HCT116 (cell line): ENCODE measurements around the gene PREP. TPM values are rescaled to one million over a fixed set of nuclear protein-coding genes. Genes with fewer than 3 reads are reported as not detected.

ENCODE experiments used
- ATAC-seq: fragments of 200-7000 bp; cut with Tn5 transposase; 2 replicates; pipeline ENCODE4 v1.9.1; 2020; ENCODE audit warnings: mild to moderate bottlenecking, moderate library complexity
- BruUV-seq: library from RNA; stranded (reverse); fragments of 400-500 nt; replicated peaks from 2 replicates; lab custom pipeline; 2021; lab: Mats Ljungman, UMichigan
- CTCF ChIA-PET: fragments of 300-600 bp; sonication (Branson Sonifier 250); formaldehyde crosslinking; loops from one replicate; lab custom pipeline; 2021; ENCODE audit warnings: antibody characterized with exemption; lab: Charles Lee
- POLR2A ChIA-PET: fragments of 300-600, 350-600 bp; sonication (Branson Sonifier 250); formaldehyde crosslinking; loops from one replicate; lab custom pipeline; 2021; ENCODE audit warnings: antibody characterized with exemption; lab: Charles Lee
- RAD21 ChIA-PET, 2 experiments: fragments of 300-600 bp; sonication (Branson Sonifier 250); formaldehyde crosslinking; loops; one replicate each; lab custom pipeline; 2023; ENCODE audit warnings: low total read pairs in 2 of 2; ENCODE audit not compliant: uncharacterized antibody in 2 of 2, unreplicated experiment in 2 of 2, low non-redundant PET in 1 of 2; lab: Charles Lee
- DNase-seq: peaks from one replicate; pipeline ENCODE4 v3.0.0-alpha.2; 2010; ENCODE audit warnings: low read depth, low spot score
- H2AFZ ChIP-seq: fragments of 200-600 bp; shearing (Covaris generic), sonication (generic); 2 replicates; pipeline ENCODE4 v1.6.1; 2017; ENCODE audit warnings: low read depth, mixed run types, mixed read lengths, antibody characterized with exemption, low read length; ENCODE audit not compliant: poor library complexity, severe bottlenecking
- H3K27ac ChIP-seq: 2 replicates; pipeline ENCODE4 v1.5.1; 2012; ENCODE audit warnings: low read depth, low read length
- H3K27me3 ChIP-seq: fragments of 200-600 bp; sonication (generic); 2 replicates; pipeline ENCODE4 v1.6.1; 2016; ENCODE audit warnings: mixed run types, low read length, mixed read lengths; ENCODE audit not compliant: insufficient read depth
- H3K36me3 ChIP-seq, 2 experiments: fragments of 200-500 bp in 1 of 2; fragments of 200-600 bp in 1 of 2; sonication (Bioruptor generic) in 1 of 2; sonication (generic) in 1 of 2; 2 replicates each; pipeline versions ENCODE4 v1.5.1 to v1.6.1; 2014 to 2016; ENCODE audit warnings: low read length in 2 of 2, inconsistent platforms in 1 of 2, mixed read lengths in 1 of 2, mixed run types in 1 of 2; ENCODE audit not compliant: insufficient read depth in 2 of 2, control insufficient read depth in 1 of 2
- H3K4me1 ChIP-seq, 2 experiments: fragments of 200-600 bp in 1 of 2; sonication (generic) in 1 of 2; 2 replicates each; pipeline versions ENCODE4 v1.5.1 to v1.6.1; 2012 to 2017; ENCODE audit warnings: low read length in 2 of 2, inconsistent platforms in 1 of 2, mild to moderate bottlenecking in 1 of 2, mixed read lengths in 1 of 2, mixed run types in 1 of 2, moderate library complexity in 1 of 2; ENCODE audit not compliant: insufficient read depth in 2 of 2, control insufficient read depth in 1 of 2
- H3K4me2 ChIP-seq: fragments of 200-600 bp; sonication (generic); 2 replicates; pipeline ENCODE4 v1.6.1; 2017; ENCODE audit warnings: mixed run types, low read length, mixed read lengths
- H3K4me3 ChIP-seq, 2 experiments: fragments of 200-600 bp in 1 of 2; sonication (generic) in 1 of 2; replicated peaks in 1 of 2; 2 replicates each; pipeline ENCODE4 v1.5.1; 2011 to 2016; ENCODE audit warnings: low read length in 2 of 2, control low read depth in 1 of 2, low read depth in 1 of 2, mild to moderate bottlenecking in 1 of 2, mixed read lengths in 1 of 2, mixed run types in 1 of 2
- H3K79me2 ChIP-seq: fragments of 200-600 bp; sonication (generic); 2 replicates; pipeline ENCODE4 v1.6.1; 2017; ENCODE audit warnings: mild to moderate bottlenecking, mixed run types, low read length, moderate library complexity, mixed read lengths; ENCODE audit not compliant: insufficient read depth
- H3K9ac ChIP-seq: fragments of 200-600 bp; sonication (generic); 2 replicates; pipeline ENCODE4 v1.6.1; 2016; ENCODE audit warnings: low read length, mixed read lengths
- H3K9me2 ChIP-seq: fragments of 200-600 bp; sonication (generic), shearing (Covaris generic); 2 replicates; pipeline ENCODE4 v1.6.1; 2017; ENCODE audit warnings: mixed run types, mild to moderate bottlenecking, moderate library complexity; ENCODE audit not compliant: insufficient read depth
- H3K9me3 ChIP-seq, 2 experiments: fragments of 200-500 bp in 1 of 2; fragments of 200-600 bp in 1 of 2; sonication (Bioruptor generic) in 1 of 2; sonication (generic) in 1 of 2; 2 replicates each; pipeline ENCODE4 v1.6.1; 2014 to 2017; ENCODE audit warnings: low read length in 2 of 2, mixed read lengths in 2 of 2, inconsistent platforms in 1 of 2, low read depth in 1 of 2, mild to moderate bottlenecking in 1 of 2, mixed run types in 1 of 2, moderate library complexity in 1 of 2; ENCODE audit not compliant: control insufficient read depth in 1 of 2, insufficient read depth in 1 of 2
- H4K20me1 ChIP-seq: fragments of 200-600 bp; sonication (generic), shearing (Covaris generic); 2 replicates; pipeline ENCODE4 v1.6.1; 2017; ENCODE audit warnings: mixed run types, mild to moderate bottlenecking, moderate library complexity; ENCODE audit not compliant: insufficient read depth
- CBX3 ChIP-seq: IDR thresholded peaks from 2 replicates; pipeline ENCODE4 v1.6.1; 2012; ENCODE audit warnings: low read depth
- EGR1 ChIP-seq: IDR thresholded peaks from 2 replicates; pipeline ENCODE4 v1.6.1; 2012; ENCODE audit warnings: low read depth
- ELF1 ChIP-seq: IDR thresholded peaks from 2 replicates; pipeline ENCODE4 v1.6.1; 2012; ENCODE audit warnings: low read depth, borderline replicate concordance
- EZH2phosphoT487 ChIP-seq: fragments of 200-600 bp; IDR thresholded peaks from 2 replicates; pipeline ENCODE4 v1.6.1; 2018; ENCODE audit warnings: antibody characterized with exemption, borderline replicate concordance
- FOSL1 ChIP-seq: IDR thresholded peaks from 2 replicates; pipeline ENCODE4 v1.6.1; 2012; ENCODE audit warnings: low read depth
- JUND ChIP-seq: IDR thresholded peaks from 2 replicates; pipeline ENCODE4 v1.6.1; 2012
- POLR2A ChIP-seq: IDR thresholded peaks from 2 replicates; pipeline ENCODE4 v1.7.0; 2011; ENCODE audit warnings: borderline replicate concordance; ENCODE audit not compliant: insufficient read depth, insufficient read length; ENCODE audit errors: extremely low read depth
- POLR2AphosphoS5 ChIP-seq: IDR thresholded peaks from 2 replicates; pipeline ENCODE4 v1.6.1; 2011; ENCODE audit warnings: mild to moderate bottlenecking, low read depth, low read length, moderate library complexity
- SIN3A ChIP-seq: IDR thresholded peaks from 2 replicates; pipeline ENCODE4 v1.6.1; 2012; ENCODE audit warnings: low read depth
- SP1 ChIP-seq: IDR thresholded peaks from 2 replicates; pipeline ENCODE4 v1.6.1; 2012; ENCODE audit warnings: low read depth
- SRF ChIP-seq: IDR thresholded peaks from 2 replicates; pipeline ENCODE4 v1.6.1; 2012; ENCODE audit warnings: low read depth
- TCF7L2 ChIP-seq: IDR thresholded peaks from 2 replicates; pipeline ENCODE4 v1.7.0; 2011; ENCODE audit warnings: borderline replicate concordance, inconsistent platforms; ENCODE audit not compliant: insufficient read depth, insufficient read length; ENCODE audit errors: extremely low read depth
- YY1 ChIP-seq: IDR thresholded peaks from 2 replicates; pipeline ENCODE4 v1.6.1; 2011; ENCODE audit warnings: low read length, low read depth, moderate library complexity, mild to moderate bottlenecking; ENCODE audit not compliant: insufficient replicate concordance; ENCODE audit errors: extremely low read depth
- ZBTB33 ChIP-seq: IDR thresholded peaks from 2 replicates; pipeline ENCODE4 v1.6.1; 2011; ENCODE audit warnings: mild to moderate bottlenecking, low read length, moderate library complexity; ENCODE audit not compliant: insufficient replicate concordance; ENCODE audit errors: extremely low read depth
- ZFX ChIP-seq: fragments of 450-650 bp; IDR thresholded peaks from 2 replicates; pipeline ENCODE4 v1.6.1; 2017
- intact Hi-C: fragments of 100-400 bp; cut with micrococcal nuclease; formaldehyde crosslinking; loops from 2 replicates; pipeline ENCODE4 v1.10.0; 2022
- total RNA-seq: library from RNA; stranded (reverse); gene quantifications from one replicate; pipeline ENCODE4 v1.2.1, GENCODE V29; 2021; ENCODE audit not compliant: unreplicated experiment
- TF ChIP-seq, protein P1 (sequence below): IDR thresholded peaks from 2 replicates; pipeline ENCODE4 v1.6.1; 2012; ENCODE audit warnings: low read depth

Gene PREP
- total RNA-seq, 1 experiment from 2014 or later, result 53.5 TPM

- no peaks in the 10 kb centered on the region for H4K20me1 ChIP-seq
- DNase-seq (no peak), ATAC-seq (no peak)
- intact Hi-C loops, result no loop called here
- no peak overlapping the region for H3K4me3 ChIP-seq
- ChIA-PET CTCF (no interaction called here), POLR2A (no interaction called here), RAD21 (no interaction called here)
- H3K27ac ChIP-seq, result no peak overlapping the region
- no TSS peak for BruUV-seq
- H3K4me1 ChIP-seq, result peaks cover 39 to 67% of the 10 kb centered on the region in 2 experiments
- H3K4me2 ChIP-seq, result no peak overlapping the region
- H3K79me2 ChIP-seq, result 0 out of 2 replicates have a peak, but pooled peaks cover 3% of the 10 kb centered on the region
- H3K9ac ChIP-seq, result no peak overlapping the region
- H2AFZ ChIP-seq, result no peak overlapping the region
- H3K9me3 ChIP-seq, result no peaks in the 10 kb centered on the region
- no peaks in the 10 kb centered on the region; a peak in 1 of 4 replicates for H3K36me3 ChIP-seq
- no peaks in the 10 kb centered on the region for H3K27me3 ChIP-seq
- H3K9me2 ChIP-seq, result no peaks in the 10 kb centered on the region
- no peak for TF ChIP-seq ZBTB33
- no peak for TF ChIP-seq POLR2A
- no peak for TF ChIP-seq SP1
- no peak for TF ChIP-seq FOSL1
- no peak for TF ChIP-seq CBX3
- TF ChIP-seq ZFX, result no peak
- TF ChIP-seq, protein P1, sequence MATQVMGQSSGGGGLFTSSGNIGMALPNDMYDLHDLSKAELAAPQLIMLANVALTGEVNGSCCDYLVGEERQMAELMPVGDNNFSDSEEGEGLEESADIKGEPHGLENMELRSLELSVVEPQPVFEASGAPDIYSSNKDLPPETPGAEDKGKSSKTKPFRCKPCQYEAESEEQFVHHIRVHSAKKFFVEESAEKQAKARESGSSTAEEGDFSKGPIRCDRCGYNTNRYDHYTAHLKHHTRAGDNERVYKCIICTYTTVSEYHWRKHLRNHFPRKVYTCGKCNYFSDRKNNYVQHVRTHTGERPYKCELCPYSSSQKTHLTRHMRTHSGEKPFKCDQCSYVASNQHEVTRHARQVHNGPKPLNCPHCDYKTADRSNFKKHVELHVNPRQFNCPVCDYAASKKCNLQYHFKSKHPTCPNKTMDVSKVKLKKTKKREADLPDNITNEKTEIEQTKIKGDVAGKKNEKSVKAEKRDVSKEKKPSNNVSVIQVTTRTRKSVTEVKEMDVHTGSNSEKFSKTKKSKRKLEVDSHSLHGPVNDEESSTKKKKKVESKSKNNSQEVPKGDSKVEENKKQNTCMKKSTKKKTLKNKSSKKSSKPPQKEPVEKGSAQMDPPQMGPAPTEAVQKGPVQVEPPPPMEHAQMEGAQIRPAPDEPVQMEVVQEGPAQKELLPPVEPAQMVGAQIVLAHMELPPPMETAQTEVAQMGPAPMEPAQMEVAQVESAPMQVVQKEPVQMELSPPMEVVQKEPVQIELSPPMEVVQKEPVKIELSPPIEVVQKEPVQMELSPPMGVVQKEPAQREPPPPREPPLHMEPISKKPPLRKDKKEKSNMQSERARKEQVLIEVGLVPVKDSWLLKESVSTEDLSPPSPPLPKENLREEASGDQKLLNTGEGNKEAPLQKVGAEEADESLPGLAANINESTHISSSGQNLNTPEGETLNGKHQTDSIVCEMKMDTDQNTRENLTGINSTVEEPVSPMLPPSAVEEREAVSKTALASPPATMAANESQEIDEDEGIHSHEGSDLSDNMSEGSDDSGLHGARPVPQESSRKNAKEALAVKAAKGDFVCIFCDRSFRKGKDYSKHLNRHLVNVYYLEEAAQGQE, result no peak
- no peak for TF ChIP-seq YY1
- TF ChIP-seq ELF1, result no peak
- TF ChIP-seq TCF7L2, result no peak
- TF ChIP-seq JUND, result no peak
- no peak for TF ChIP-seq SIN3A
- TF ChIP-seq POLR2AphosphoS5, result no peak
- no peak for TF ChIP-seq EZH2phosphoT487
- TF ChIP-seq EGR1, result no peak
- TF ChIP-seq SRF, result no peak
Observed at GRCh38 chr6:105322499-105323225, 80.2 kb downstream of the PREP start.
